Measurements from ENCODE around the gene OBSL1.
A peak's percentile ranks its signal among the peaks of the same experiment; 100 is the strongest.

The OBSL1 gene

DNA sequence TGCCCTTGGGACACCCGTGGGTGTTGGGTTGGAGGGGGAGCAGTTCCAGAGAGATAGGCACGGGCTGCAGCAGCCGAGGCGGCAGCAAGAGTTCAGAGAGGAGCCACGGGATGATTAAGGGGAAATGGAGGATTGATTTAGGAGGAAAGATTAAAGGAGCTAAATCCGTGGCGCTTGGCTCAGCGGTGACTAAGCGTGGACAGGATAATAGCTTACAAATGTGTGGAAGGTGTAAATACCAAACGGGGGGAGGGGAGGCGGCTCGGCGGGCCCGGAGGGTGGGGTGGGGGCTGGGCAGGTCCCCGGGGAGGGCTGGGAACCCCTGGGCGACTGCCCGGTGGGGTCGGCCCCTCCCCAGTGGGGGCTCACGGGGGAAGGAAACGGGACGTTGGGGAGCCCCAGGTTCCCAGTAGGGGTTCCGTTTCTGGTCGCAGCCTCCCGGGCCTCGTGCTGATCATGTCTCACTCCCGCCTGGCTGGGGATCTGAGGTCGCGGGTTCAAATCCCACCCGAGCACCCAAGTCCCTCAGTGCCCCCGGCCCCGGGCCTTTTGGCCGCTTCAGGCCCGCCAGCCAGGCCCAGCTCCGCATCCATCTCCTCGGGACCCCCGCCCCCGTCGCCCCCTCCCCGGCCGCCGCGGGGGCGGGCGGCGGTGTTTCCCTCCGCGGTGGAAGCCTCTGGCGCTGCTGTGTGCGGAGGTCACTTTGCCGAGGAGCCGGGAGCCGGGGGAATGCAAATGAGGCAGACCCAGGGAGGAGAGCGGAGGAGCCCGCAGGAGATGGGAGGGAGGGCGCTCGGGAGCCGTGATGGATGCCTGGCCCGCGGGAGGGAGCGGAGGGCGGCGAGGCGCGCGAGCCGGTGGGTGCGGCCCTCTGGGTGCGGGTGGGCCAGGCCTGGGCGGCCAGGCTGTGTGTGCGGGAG, 49.0 kb downstream of the OBSL1 start:
- in situ Hi-C loops (cut with HindIII; ENCODE audit: low sequenced_read_pairs): no loop called here
- peak overlapping the region; percentile 5 for H3K4me3 ChIP-seq (ENCODE audit: low read depth, low read length)
- peak; percentile 56 for DNase-seq (ENCODE audit: low read depth, low spot score)
- TF ChIP-seq, protein P1, sequence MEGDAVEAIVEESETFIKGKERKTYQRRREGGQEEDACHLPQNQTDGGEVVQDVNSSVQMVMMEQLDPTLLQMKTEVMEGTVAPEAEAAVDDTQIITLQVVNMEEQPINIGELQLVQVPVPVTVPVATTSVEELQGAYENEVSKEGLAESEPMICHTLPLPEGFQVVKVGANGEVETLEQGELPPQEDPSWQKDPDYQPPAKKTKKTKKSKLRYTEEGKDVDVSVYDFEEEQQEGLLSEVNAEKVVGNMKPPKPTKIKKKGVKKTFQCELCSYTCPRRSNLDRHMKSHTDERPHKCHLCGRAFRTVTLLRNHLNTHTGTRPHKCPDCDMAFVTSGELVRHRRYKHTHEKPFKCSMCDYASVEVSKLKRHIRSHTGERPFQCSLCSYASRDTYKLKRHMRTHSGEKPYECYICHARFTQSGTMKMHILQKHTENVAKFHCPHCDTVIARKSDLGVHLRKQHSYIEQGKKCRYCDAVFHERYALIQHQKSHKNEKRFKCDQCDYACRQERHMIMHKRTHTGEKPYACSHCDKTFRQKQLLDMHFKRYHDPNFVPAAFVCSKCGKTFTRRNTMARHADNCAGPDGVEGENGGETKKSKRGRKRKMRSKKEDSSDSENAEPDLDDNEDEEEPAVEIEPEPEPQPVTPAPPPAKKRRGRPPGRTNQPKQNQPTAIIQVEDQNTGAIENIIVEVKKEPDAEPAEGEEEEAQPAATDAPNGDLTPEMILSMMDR (IDR thresholded peaks at IDR 0.05; ENCODE audit: low read depth, low read length): peak; percentile 1

DNA sequence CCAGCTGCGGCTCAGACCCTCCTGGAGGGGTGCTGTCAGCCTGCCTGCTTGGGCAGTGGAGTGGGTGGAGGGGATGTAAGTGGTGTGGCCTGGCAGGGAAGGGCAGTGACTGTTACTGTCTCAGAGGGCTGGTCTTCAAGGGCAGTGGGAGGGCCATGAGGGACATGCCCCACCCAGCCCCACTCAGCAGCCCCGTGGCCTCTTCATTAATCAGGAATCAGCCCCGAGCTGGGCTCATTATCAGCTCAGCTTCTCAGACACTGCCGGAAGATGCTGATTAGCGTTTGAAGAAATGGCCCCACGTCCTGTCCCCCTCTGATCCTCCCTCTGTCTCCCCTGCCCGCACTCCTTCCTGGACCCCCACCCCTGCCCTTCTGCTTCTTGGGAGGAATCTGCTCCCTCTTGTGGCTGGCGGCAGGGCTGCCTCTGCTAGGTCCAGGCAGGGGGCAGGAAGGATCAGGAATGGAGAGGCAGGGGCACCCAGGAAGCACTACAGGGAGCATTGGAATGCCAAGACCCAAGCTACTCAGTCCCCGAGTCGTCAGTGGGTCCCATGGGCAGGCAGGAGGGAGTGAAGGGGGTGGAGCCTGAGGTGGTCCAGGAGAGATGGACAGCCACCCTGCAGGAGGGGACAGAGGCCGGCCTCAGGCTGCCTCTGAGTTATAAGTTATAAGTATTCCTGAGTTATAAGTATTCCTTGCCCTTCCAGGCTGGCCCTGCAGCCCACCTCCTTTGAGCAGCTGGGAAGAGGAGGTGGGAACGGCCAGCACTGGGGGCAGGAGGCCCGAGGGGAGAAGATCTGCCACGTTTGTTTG, 50.1 kb downstream of the OBSL1 start:
- H3K4me3 ChIP-seq (ENCODE audit: low read depth, low read length): no peak overlapping the region
- in situ Hi-C loops (cut with HindIII; ENCODE audit: low sequenced_read_pairs): no loop called here
- TF ChIP-seq, protein P1 (IDR thresholded peaks at IDR 0.05; ENCODE audit: low read depth, low read length): peak; percentile 92
- DNase-seq (ENCODE audit: low read depth, low spot score): peak; percentile 36

DNA sequence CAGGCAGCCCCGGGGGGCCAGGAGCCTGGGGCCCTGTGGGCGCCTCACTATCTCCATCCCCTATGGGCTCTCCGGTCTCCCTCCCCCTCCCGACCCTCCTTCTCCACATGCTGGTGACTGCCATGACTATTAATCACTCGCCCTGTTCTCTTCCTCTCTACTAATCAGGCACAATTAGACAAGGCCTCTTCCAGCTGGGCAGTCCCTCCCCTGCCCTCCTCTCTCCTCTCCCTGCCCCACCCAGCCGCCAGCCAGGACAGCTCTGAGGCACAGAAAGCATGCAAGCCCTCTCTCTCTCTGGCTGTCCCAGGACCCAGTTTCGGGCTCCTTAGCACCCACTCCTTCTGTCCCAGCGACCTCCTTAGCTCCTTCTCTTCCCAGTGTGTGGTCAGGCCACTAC, 51.3 kb downstream of the OBSL1 start:
- DNase-seq (ENCODE audit: low read depth, low spot score): no peak
- H3K4me3 ChIP-seq (ENCODE audit: low read depth, low read length): no peak overlapping the region
- in situ Hi-C loops (cut with HindIII; ENCODE audit: low sequenced_read_pairs): no loop called here
- TF ChIP-seq, protein P1 (IDR thresholded peaks at IDR 0.05; ENCODE audit: low read depth, low read length): no peak

DNA sequence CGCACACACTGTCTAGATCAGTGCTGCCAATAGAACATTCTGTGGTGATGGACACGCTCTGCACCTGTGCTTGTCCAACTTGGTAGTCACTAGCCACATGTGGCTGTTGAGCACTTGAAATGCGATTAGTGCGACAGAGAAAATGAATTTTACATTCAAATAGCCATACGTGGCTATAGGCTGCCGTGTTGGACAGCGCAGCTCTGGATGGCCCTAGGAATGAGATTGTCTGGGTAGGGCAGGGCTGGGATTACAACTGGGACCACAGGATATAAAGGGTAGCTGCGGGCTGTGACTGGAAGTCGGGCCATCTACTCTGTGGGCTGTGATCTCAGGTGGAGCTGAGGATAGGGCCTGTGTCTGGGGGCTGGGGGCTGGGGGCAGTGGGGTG, 51.8 kb downstream of the OBSL1 start:
- DNase-seq (ENCODE audit: low read depth, low spot score): no peak
- no peak overlapping the region for H3K4me3 ChIP-seq (ENCODE audit: low read depth, low read length)
- in situ Hi-C loops (cut with HindIII; ENCODE audit: low sequenced_read_pairs): no loop called here
- TF ChIP-seq, protein P1 (IDR thresholded peaks at IDR 0.05; ENCODE audit: low read depth, low read length): no peak

DNA sequence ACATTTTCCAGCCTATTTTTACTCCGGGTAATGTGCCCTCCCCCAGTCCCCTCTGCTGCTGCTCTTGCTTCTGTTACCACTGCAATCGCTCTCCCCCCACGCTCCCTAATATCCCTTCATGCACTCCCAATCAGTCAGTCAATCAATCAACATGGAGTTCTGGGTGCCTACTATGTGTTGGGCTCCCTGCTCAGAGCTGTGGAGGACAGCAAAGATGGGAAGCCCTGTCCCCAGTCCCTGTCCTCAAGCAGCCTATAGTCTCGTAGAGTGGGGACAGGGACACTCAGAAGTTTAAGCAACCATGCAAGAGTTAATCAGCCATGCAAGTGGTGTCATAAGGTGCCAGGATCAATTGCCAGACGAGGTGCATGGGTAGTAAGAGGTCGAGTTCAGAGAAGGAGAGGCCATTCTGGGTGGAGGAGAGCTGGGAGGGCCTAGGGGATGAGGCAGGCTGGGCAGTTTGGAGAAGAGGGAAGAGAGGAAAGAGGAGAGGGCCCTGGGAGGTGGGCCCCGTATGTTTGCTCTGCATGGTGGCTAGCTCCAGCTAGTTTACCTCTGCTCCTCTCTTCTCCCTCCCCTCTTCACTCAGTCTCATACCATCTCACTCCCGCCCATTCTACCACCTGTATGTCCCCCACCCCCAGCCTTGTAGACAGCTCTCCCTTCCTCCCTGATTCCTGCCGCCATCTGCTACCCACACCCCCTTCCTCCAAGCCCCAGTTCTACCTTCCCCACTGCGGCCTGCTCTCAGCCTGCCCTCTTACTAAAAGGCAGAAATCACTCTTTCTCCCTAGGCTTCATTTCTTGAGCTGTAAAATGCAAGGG, 53.2 kb downstream of the OBSL1 start:
- TF ChIP-seq, protein P1 (IDR thresholded peaks at IDR 0.05; ENCODE audit: low read depth, low read length): no peak
- no peak overlapping the region for H3K4me3 ChIP-seq (ENCODE audit: low read depth, low read length)
- in situ Hi-C loops (cut with HindIII; ENCODE audit: low sequenced_read_pairs): no loop called here
- DNase-seq (ENCODE audit: low read depth, low spot score): no peak

DNA sequence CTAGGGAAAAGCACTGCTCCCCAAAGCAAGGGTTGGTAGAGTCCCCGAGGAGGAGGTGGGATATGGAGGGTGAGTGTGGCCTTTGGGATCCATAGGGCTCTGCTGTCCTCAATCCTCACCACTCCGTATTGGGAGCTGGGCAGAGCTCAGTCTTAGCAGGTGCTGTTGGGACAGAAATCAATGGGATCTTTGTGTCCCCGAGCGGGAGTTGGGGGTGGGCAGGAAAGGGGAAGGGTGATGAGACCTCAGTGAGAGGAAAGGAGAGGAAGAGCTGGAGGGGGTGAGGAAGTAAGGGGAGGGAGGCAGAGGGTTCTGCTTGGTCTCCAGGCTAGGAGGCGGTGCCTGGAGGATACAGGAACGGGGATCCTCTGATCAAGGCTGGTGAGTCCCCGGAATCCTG, 54.5 kb downstream of the OBSL1 start:
- DNase-seq (ENCODE audit: low read depth, low spot score): no peak
- H3K4me3 ChIP-seq (ENCODE audit: low read depth, low read length): no peak overlapping the region
- TF ChIP-seq, protein P1 (IDR thresholded peaks at IDR 0.05; ENCODE audit: low read depth, low read length): no peak
- in situ Hi-C loops (cut with HindIII; ENCODE audit: low sequenced_read_pairs): no loop called here

Measured in astrocyte of the spinal cord (primary cell).